Dedifferentiated amniotic fluid mesenchymal stem cell (primary cell): ENCODE results near the gene INO80C.

ENCODE experiments used
- DNase-seq: peaks from one replicate; pipeline ENCODE4 v3.0.0-alpha.2; 2016; ENCODE audit errors: extremely low spot score

INO80C gene

GRCh38 chr18:35497370-35498197, at the start of gene INO80C:
TSS of gene INO80C (minus strand) at chr18:35497960. CDS start at chr18:35497874, 86 bp downstream.
- peak; percentile 95 for DNase-seq

GRCh38 chr18:35547008-35547605, 49.3 kb upstream of the INO80C start:
- no peak for DNase-seq

GRCh38 chr18:35542356-35542755, 44.6 kb upstream of the INO80C start:
- no peak for DNase-seq

- DNase-seq = no peak
Observed at GRCh38 chr18:35535297-35535696, 37.5 kb upstream of the INO80C start.

GRCh38 chr18:35533916-35534405, 36.2 kb upstream of the INO80C start:
- DNase-seq = no peak

- DNase-seq = no peak
Observed at GRCh38 chr18:35528749-35529274, 31.1 kb upstream of the INO80C start.

- DNase-seq = no peak
Observed at GRCh38 chr18:35526495-35527059, 28.8 kb upstream of the INO80C start.

- no peak for DNase-seq
Observed at GRCh38 chr18:35525795-35526494, 28.2 kb upstream of the INO80C start.

GRCh38 chr18:35524226-35524625, 26.5 kb upstream of the INO80C start:
- DNase-seq = no peak

GRCh38 chr18:35522130-35522959, 24.6 kb upstream of the INO80C start:
- DNase-seq = no peak

GRCh38 chr18:35521133-35521532, 23.4 kb upstream of the INO80C start:
- DNase-seq = no peak

GRCh38 chr18:35519148-35519899, 21.6 kb upstream of the INO80C start:
- DNase-seq = no peak

- no peak for DNase-seq
Observed at GRCh38 chr18:35517715-35518114, 20.0 kb upstream of the INO80C start.

GRCh38 chr18:35516789-35517188, 19.0 kb upstream of the INO80C start:
- DNase-seq = no peak

GRCh38 chr18:35516351-35516750, 18.6 kb upstream of the INO80C start:
- no peak for DNase-seq

GRCh38 chr18:35515460-35516130, 17.8 kb upstream of the INO80C start:
- DNase-seq = no peak

- DNase-seq = no peak
Observed at GRCh38 chr18:35514752-35515459, 17.1 kb upstream of the INO80C start.

GRCh38 chr18:35514283-35514682, 16.5 kb upstream of the INO80C start:
- no peak for DNase-seq
